ENCODE data around the gene ELOVL5. TPM values are rescaled to one million over a fixed set of nuclear protein-coding genes. Genes with fewer than 3 reads are reported as not detected.
"Not testable (repeated sequence)": the region's sequence is repeated elsewhere in the genome, so short reads cannot be mapped to it uniquely, and the experiment has no call there.

The ELOVL5 gene
- total RNA-seq, 5 donors from 2014 or later (not counting 1 experiment from before 2014, with no cell fraction given), result 71.4 to 101 (median 86.5) TPM

DNA sequence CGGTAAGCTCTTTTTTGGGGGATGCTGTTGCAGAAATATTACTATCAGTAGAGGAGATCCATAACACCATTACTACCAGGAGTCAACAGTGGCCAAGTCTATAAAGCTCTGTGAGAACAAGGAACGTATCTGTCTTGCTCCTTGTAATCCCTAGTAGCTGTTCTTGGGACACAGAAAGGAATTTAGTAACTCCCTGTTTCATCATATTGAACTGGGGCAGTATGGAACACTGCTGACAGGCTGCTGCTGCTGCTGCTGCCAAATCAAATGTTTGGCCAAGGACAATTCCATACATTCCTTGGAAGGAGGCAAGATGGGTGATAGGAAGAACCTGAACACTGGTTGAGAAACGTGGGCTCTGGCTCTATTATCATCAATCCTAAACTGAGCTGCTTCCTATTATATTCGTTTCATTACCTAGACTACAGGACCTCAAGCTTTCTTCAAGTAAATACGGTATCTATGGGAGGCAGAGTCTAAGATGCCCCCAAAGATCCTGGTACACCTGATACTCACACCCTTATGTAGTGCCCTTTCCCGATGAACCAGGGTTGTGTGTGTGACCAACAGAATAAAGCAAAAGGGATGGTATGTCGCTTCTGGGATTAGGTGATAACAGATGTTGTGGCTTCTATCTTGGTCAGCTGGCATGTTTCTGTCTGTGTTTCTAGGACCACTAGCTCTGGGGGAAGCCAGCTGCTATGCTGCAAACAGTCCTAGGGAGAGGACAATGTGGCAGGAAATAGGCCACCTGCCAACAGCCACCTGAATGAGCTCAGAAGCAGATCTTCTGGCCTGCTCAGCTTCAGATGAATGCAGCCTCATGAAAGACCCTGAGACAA lies 39.5 kb downstream of the ELOVL5 start:
- peaks cover 7% of the 10 kb centered on the region for H3K36me3 Mint-ChIP-seq
- no peak overlapping the region for H3K4me3 ChIP-seq (ENCODE audit: control insufficient read depth in 1 of 2, extremely low read depth in 1 of 2, low read length in 1 of 2)
- no peaks in the 10 kb centered on the region for H3K27me3 Mint-ChIP-seq
- H3K9me3 ChIP-seq, result no peaks in the 10 kb centered on the region
- DNase-seq (peak in 18 of 35 experiments; percentile 9 to 46 (median 22)), ATAC-seq (replicated peaks in 1 of 4) (peak; percentile 54 to 80 (median 67))
- CTCF ChIA-PET, result interaction anchor here (0.6 to 1.5 kb wide), 7 partner anchors 15 to 174 kb away, joined by 3 to 6 read pairs (median 5); no protein-coding TSS in a partner anchor
- H3K27ac Mint-ChIP-seq, result peak overlapping the region; percentile 88 to 89
- H3K36me3 ChIP-seq (ENCODE audit: control insufficient read depth in 2 of 2, extremely low read depth in 1 of 2, insufficient read depth in 1 of 2, low read length in 1 of 2), result no peaks in the 10 kb centered on the region
- peak overlapping the region; percentile 52 for H3K27ac ChIP-seq (ENCODE audit: low read length)
- peaks cover 80 to 83% (median 83%) of the 10 kb centered on the region in 3 donors for H3K4me1 Mint-ChIP-seq
- no peaks in the 10 kb centered on the region for H3K27me3 ChIP-seq (replicated peaks in 1 of 2; ENCODE audit: control insufficient read depth in 2 of 2, extremely low read depth in 1 of 2, insufficient read depth in 2 of 2, low read length in 1 of 2)
- peaks cover 32 to 43% of the 10 kb centered on the region in 2 experiments for H3K4me1 ChIP-seq (ENCODE audit: control insufficient read depth in 1 of 2, extremely low read depth in 1 of 2, insufficient read depth in 2 of 2, low read length in 2 of 2)
- no peaks in the 10 kb centered on the region for H3K9me3 Mint-ChIP-seq
- POLR2A ChIA-PET, result interaction anchor here in 1 of 2 donors (0.5 to 1.2 kb wide), 5 partner anchors 14 to 487 kb away, joined by 3 to 5 read pairs (median 3); no protein-coding TSS in a partner anchor
- 42% methylated on average over 3 of the region's 7 CpGs for WGBS (ENCODE audit: insufficient coverage)
- H3K4me3 Mint-ChIP-seq, result peak overlapping the region in 1 of 3 donors; percentile 45

DNA sequence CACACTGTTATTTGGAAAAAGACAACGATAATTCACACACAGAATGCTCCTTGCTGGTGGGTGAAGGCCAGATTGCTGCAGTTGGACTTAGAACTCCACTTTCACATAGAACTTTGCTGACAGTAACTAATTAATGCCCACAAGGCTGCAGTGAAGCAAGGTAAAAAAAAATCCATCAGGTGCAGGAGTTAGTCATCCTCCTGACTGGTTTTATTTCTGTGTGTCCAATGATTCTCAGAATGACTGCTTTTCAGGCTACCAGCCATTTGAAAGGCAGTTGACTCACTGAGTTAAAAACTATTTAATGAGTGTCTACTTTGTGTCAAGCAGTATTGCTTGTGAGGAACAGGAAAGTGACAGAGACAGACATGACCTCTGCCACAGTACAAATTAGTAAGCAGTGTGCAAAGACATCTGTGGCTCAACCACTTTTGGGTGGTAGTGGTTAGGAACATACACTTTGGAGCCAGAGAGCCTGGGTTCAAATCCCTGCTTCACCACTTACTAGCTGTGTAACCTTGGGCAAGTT lies 41.9 kb downstream of the ELOVL5 start:
- H3K4me3 ChIP-seq (ENCODE audit: control insufficient read depth in 1 of 2, extremely low read depth in 1 of 2, low read length in 1 of 2), result no peak overlapping the region
- ATAC-seq (replicated peaks in 1 of 4) (peak in 2 of 4 experiments; percentile 18 to 35), DNase-seq (no peak)
- ChIA-PET CTCF (no interaction called here), POLR2A (no interaction called here)
- Mint-ChIP-seq H3K4me1 (peaks cover 80 to 84% (median 82%) of the 10 kb centered on the region in 3 donors), H3K36me3 (peaks cover 7% of the 10 kb centered on the region), H3K27me3 (no peaks in the 10 kb centered on the region), H3K4me3 (no peak overlapping the region), H3K27ac (peak overlapping the region; percentile 85 to 86), H3K9me3 (no peaks in the 10 kb centered on the region)
- no peaks in the 10 kb centered on the region for H3K36me3 ChIP-seq (ENCODE audit: control insufficient read depth in 2 of 2, extremely low read depth in 1 of 2, insufficient read depth in 1 of 2, low read length in 1 of 2)
- H3K27me3 ChIP-seq (replicated peaks in 1 of 2; ENCODE audit: control insufficient read depth in 2 of 2, extremely low read depth in 1 of 2, insufficient read depth in 2 of 2, low read length in 1 of 2), result no peaks in the 10 kb centered on the region
- peak overlapping the region; percentile 43 for H3K27ac ChIP-seq (ENCODE audit: low read length)
- H3K9me3 ChIP-seq, result no peaks in the 10 kb centered on the region
- WGBS (ENCODE audit: insufficient coverage), result no CpG with 5 or more reads among the region's 1 CpG
- H3K4me1 ChIP-seq (ENCODE audit: control insufficient read depth in 1 of 2, extremely low read depth in 1 of 2, insufficient read depth in 2 of 2, low read length in 2 of 2), result peaks cover 36 to 46% of the 10 kb centered on the region in 2 experiments

DNA sequence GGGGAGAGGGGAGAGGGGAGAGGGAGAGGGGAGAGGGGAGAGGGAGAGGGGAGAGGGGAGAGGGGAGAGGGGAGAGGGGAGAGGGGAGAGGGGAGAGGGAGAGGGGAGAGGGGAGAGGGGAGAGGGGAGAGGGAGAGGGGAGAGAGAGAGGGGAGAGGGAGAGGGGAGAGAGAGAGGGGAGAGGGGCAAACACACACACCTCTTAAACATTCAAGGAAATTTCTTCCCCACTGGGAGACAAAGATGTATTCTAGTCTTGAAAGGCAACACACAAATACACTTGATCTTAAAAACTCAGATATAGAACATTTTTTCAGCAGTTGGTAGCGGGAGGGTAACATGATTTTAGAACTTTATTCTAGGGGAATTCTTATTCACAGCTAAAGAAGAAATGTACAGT lies 42.5 kb downstream of the ELOVL5 start:
- H3K4me3 Mint-ChIP-seq; H3K27me3 Mint-ChIP-seq; ATAC-seq (replicated peaks in 1 of 4); H3K4me3 ChIP-seq (ENCODE audit: control insufficient read depth in 1 of 2, extremely low read depth in 1 of 2, low read length in 1 of 2); H3K9me3 Mint-ChIP-seq; DNase-seq; H3K36me3 ChIP-seq (ENCODE audit: control insufficient read depth in 2 of 2, extremely low read depth in 1 of 2, insufficient read depth in 1 of 2, low read length in 1 of 2); H3K9me3 ChIP-seq; H3K36me3 Mint-ChIP-seq; CTCF ChIA-PET; POLR2A ChIA-PET; H3K27me3 ChIP-seq (replicated peaks in 1 of 2; ENCODE audit: control insufficient read depth in 2 of 2, extremely low read depth in 1 of 2, insufficient read depth in 2 of 2, low read length in 1 of 2): not testable (repeated sequence)
- Mint-ChIP-seq H3K27ac (peak overlapping the region; percentile 85 to 86), H3K4me1 (peaks cover 82 to 86% (median 82%) of the 10 kb centered on the region in 3 donors)
- H3K27ac ChIP-seq (ENCODE audit: low read length), result peak overlapping the region; percentile 43
- WGBS (ENCODE audit: insufficient coverage), result no CpG with 5 or more reads among the region's 1 CpG
- peaks cover 38 to 48% of the 10 kb centered on the region in 2 experiments for H3K4me1 ChIP-seq (ENCODE audit: control insufficient read depth in 1 of 2, extremely low read depth in 1 of 2, insufficient read depth in 2 of 2, low read length in 2 of 2)

DNA sequence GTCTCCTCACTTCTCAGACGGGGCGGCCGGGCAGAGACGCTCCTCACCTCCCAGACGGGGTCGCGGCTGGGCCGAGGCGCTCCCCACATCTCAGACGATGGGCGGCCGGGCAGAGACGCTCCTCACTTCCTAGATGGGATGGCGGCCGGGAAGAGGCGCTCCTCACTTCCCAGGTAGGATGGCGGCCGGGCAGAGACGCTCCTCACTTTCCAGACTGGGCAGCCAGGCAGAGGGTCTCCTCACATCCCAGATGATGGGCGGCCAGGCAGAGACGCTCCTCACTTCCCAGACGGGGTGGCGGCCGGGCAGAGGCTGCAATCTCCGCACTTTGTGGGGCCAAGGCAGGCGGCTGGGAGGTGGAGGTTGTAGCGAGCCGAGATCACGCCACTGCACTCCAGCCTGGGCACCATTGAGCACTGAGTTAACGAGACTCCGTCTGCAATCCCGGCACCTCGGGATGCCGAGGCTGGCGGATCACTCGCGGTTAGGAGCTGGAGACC lies 43.2 kb downstream of the ELOVL5 start:
- ATAC-seq (replicated peaks in 1 of 4); H3K27me3 Mint-ChIP-seq; H3K36me3 Mint-ChIP-seq; H3K9me3 ChIP-seq; POLR2A ChIA-PET; H3K27ac Mint-ChIP-seq; H3K4me3 ChIP-seq (ENCODE audit: control insufficient read depth in 1 of 2, extremely low read depth in 1 of 2, low read length in 1 of 2); H3K27ac ChIP-seq (ENCODE audit: low read length); H3K9me3 Mint-ChIP-seq; CTCF ChIA-PET; H3K36me3 ChIP-seq (ENCODE audit: control insufficient read depth in 2 of 2, extremely low read depth in 1 of 2, insufficient read depth in 1 of 2, low read length in 1 of 2); DNase-seq; H3K4me3 Mint-ChIP-seq; H3K27me3 ChIP-seq (replicated peaks in 1 of 2; ENCODE audit: control insufficient read depth in 2 of 2, extremely low read depth in 1 of 2, insufficient read depth in 2 of 2, low read length in 1 of 2): not testable (repeated sequence)
- H3K4me1 Mint-ChIP-seq, result peaks cover 82 to 86% (median 82%) of the 10 kb centered on the region in 3 donors
- 100% methylated on average over 5 of the region's 37 CpGs for WGBS (ENCODE audit: insufficient coverage)
- peaks cover 44 to 49% of the 10 kb centered on the region in 2 experiments for H3K4me1 ChIP-seq (ENCODE audit: control insufficient read depth in 1 of 2, extremely low read depth in 1 of 2, insufficient read depth in 2 of 2, low read length in 2 of 2)

DNA sequence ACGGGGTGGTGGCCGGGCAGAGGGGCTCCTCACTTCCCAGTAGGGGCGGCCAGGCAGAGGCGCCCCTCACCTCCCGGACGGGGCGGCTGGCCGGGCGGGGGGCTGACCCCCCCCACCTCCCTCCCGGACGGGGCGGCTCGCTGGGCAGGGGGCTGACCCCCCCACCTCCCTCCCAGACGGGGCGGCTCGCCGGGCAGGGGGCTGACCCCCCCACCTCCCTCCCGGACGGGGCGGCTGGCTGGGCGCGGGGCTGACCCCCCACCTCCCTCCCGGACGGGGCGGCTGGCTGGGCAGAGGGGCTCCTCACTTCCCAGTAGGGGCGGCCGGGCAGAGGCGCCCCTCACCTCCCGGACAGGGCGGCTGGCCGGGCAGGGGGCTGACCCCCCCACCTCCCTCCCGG lies 43.8 kb downstream of the ELOVL5 start:
- no CpG with 5 or more reads among the region's 32 CpGs for WGBS (ENCODE audit: insufficient coverage)
- ATAC-seq (replicated peaks in 1 of 4); H3K36me3 ChIP-seq (ENCODE audit: control insufficient read depth in 2 of 2, extremely low read depth in 1 of 2, insufficient read depth in 1 of 2, low read length in 1 of 2); H3K9me3 Mint-ChIP-seq; CTCF ChIA-PET; H3K27ac ChIP-seq (ENCODE audit: low read length); H3K27me3 ChIP-seq (replicated peaks in 1 of 2; ENCODE audit: control insufficient read depth in 2 of 2, extremely low read depth in 1 of 2, insufficient read depth in 2 of 2, low read length in 1 of 2); H3K4me3 ChIP-seq (ENCODE audit: control insufficient read depth in 1 of 2, extremely low read depth in 1 of 2, low read length in 1 of 2); POLR2A ChIA-PET; DNase-seq; H3K27me3 Mint-ChIP-seq; H3K9me3 ChIP-seq; H3K27ac Mint-ChIP-seq; H3K4me3 Mint-ChIP-seq; H3K36me3 Mint-ChIP-seq: not testable (repeated sequence)
- H3K4me1 Mint-ChIP-seq, result peaks cover 82 to 86% (median 82%) of the 10 kb centered on the region in 3 donors
- H3K4me1 ChIP-seq (ENCODE audit: control insufficient read depth in 1 of 2, extremely low read depth in 1 of 2, insufficient read depth in 2 of 2, low read length in 2 of 2), result peaks cover 40 to 52% of the 10 kb centered on the region in 2 experiments

DNA sequence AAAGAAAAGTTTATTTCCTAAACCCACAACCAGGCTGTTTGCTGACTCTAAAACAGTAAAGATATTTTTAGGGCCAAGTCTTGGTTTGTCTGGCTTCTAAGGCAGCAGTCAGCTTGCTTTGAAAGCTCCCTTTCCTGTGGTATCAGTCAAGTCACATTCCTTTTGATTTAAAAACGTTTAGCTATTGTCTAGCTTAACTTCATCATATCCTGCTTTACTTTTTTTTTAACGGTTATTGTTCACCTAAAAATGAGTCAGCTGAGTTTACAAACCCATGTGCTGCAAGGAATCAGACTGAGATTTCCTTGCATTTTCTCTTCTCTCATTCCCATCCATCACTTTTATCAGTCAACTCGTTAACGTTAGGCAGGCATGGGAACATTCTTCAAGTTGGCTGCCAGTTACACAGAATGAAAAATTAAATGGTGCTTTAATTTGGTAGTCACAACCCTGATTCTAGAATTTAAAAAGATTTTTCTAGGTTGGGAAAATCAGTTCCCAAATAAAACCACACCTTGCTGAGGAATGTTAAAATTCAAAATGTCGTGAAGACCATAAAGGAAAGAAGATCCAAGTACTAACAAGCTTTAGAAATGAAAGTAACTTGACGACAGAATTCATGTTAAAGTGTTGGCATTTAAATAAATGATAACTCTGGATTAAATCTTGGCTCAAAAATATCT lies 45.9 kb downstream of the ELOVL5 start:
- Mint-ChIP-seq H3K36me3 (peaks cover 7% of the 10 kb centered on the region), H3K27me3 (no peaks in the 10 kb centered on the region), H3K27ac (peak overlapping the region; percentile 87), H3K9me3 (no peaks in the 10 kb centered on the region), H3K4me3 (peak overlapping the region; percentile 63 to 75 (median 72)), H3K4me1 (peaks cover 79 to 84% (median 82%) of the 10 kb centered on the region in 3 donors)
- H3K36me3 ChIP-seq (ENCODE audit: control insufficient read depth in 2 of 2, extremely low read depth in 1 of 2, insufficient read depth in 1 of 2, low read length in 1 of 2), result no peaks in the 10 kb centered on the region
- peak overlapping the region in 1 of 2 donors; percentile 10 for H3K4me3 ChIP-seq (ENCODE audit: control insufficient read depth in 1 of 2, extremely low read depth in 1 of 2, low read length in 1 of 2)
- ChIA-PET CTCF (interaction anchor here (0.5 to 3.2 kb wide), 19 partner anchors 8 to 423 kb away, joined by 3 to 22 read pairs (median 5); partner anchors contain the start of gene ELOVL5 (in 1 of the 2)), POLR2A (interaction anchor here (0.6 to 2.2 kb wide), 11 partner anchors 8 to 430 kb away, joined by 3 to 14 read pairs (median 4); no protein-coding TSS in a partner anchor)
- DNase-seq (peak in 23 of 35 experiments; percentile 7 to 70 (median 22)), ATAC-seq (replicated peaks in 1 of 4) (peak; percentile 87 to 93 (median 90))
- peaks cover 36 to 47% of the 10 kb centered on the region in 2 experiments for H3K4me1 ChIP-seq (ENCODE audit: control insufficient read depth in 1 of 2, extremely low read depth in 1 of 2, insufficient read depth in 2 of 2, low read length in 2 of 2)
- no peaks in the 10 kb centered on the region for H3K27me3 ChIP-seq (replicated peaks in 1 of 2; ENCODE audit: control insufficient read depth in 2 of 2, extremely low read depth in 1 of 2, insufficient read depth in 2 of 2, low read length in 1 of 2)
- WGBS (ENCODE audit: insufficient coverage), result 0% methylated on average over 2 of the region's 6 CpGs
- H3K9me3 ChIP-seq, result no peaks in the 10 kb centered on the region
- peak overlapping the region; percentile 62 for H3K27ac ChIP-seq (ENCODE audit: low read length)
